ENCODE results near the gene NHS. TPM values are rescaled to one million over a fixed set of nuclear protein-coding genes. Genes with fewer than 3 reads are reported as not detected.

Gene NHS
- total RNA-seq, 1 experiment from 2014 or later = 2.2 TPM

DNA sequence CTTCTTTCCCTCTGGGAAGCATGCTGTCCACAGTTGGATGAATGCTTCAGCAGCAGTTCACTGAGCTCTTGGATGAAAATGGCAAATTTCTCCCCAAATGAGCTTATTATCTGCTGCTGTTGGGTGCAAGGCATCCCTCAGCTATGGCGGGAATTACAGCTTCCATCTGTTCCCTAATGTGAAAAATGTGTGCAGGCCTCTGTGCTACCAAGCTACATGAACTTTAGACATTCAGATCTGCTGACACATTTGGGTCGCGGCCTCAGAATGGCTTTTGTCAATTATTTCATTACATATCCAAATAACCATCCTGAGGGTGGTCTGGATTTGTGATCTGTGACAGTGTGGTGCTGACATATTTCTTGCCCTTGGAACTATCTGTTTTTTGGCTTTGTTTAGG, 242.8 kb downstream of the NHS start:
- H3K36me3 ChIP-seq (ENCODE audit: control insufficient read depth, insufficient read depth, low read length) = no peaks in the 10 kb centered on the region
- Mint-ChIP-seq H3K9me3 (ENCODE audit: unreplicated experiment) (no peaks in the 10 kb centered on the region), H3K4me1 (ENCODE audit: low read depth, unreplicated experiment) (peaks cover 13% of the 10 kb centered on the region), H3K36me3 (ENCODE audit: insufficient read depth, unreplicated experiment) (peaks cover 6% of the 10 kb centered on the region), H3K27ac (ENCODE audit: unreplicated experiment) (no peak overlapping the region), H3K4me3 (ENCODE audit: unreplicated experiment) (no peak overlapping the region), H3K27me3 (ENCODE audit: insufficient read depth, unreplicated experiment) (no peaks in the 10 kb centered on the region)
- no peak overlapping the region for H3K4me3 ChIP-seq (ENCODE audit: low read depth, low read length)
- H3K9me3 ChIP-seq = no peaks in the 10 kb centered on the region
- no peaks in the 10 kb centered on the region; the same call in 1 of the 2 replicates for H3K4me1 ChIP-seq
- CTCF ChIA-PET = no interaction called here
- TF ChIP-seq CTCF (IDR thresholded peaks at IDR 0.05; ENCODE audit: insufficient read depth in 1 of 2, low read depth in 1 of 2, low read length in 1 of 2, severe bottlenecking in 1 of 2, unreplicated experiment in 1 of 2) = no peak
- no peaks in the 10 kb centered on the region for H3K27me3 ChIP-seq (replicated peaks; ENCODE audit: control insufficient read depth, insufficient read depth, low read length)
- POLR2A ChIA-PET = no interaction called here
- intact Hi-C loops (cut with micrococcal nuclease; ENCODE audit: unreplicated experiment) = no loop called here
- BruUV-seq (replicated peaks) = no TSS peak
- DNase-seq = no peak

DNA sequence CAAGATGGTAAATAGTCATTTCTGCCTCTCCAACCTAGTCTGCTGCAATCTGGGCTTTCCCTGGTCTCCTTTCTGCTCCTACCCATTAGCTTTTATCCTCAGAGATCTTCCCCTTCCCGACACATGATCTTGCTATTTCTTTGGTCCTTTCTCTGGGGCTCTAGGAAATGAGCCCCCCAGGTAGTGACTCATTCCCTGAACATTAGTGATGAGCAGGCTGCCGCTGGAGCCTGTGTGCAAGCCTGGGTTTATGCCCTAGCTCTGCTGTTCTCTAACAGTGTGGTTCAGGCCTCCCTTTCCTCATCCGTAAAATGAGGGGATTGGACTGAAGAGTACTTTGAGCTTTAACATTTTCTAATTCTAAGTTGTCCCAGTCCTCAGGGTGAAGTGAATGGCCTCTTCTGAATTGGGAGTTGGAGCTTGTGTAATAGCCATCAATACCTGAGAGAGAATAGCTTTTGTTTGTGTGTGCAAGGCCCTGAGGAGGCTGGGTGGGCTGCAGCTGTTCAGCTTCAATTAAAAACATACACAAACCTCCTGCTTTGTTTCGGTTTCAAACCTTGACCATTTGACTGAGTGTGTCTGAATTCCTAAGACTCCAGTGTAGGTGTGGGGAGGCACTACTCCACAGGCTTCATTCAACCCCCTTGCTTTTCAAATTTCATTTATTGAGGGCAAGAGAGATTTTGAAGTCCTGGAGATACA, 246.7 kb downstream of the NHS start:
- ChIA-PET POLR2A (no interaction called here), CTCF (no interaction called here)
- H3K27me3 ChIP-seq (replicated peaks; ENCODE audit: control insufficient read depth, insufficient read depth, low read length) = no peaks in the 10 kb centered on the region
- no peak for DNase-seq
- H3K4me1 ChIP-seq = peaks cover 3% of the 10 kb centered on the region; the same call in 1 of the 2 replicates
- no peak for TF ChIP-seq CTCF (IDR thresholded peaks at IDR 0.05; ENCODE audit: insufficient read depth in 1 of 2, low read depth in 1 of 2, low read length in 1 of 2, severe bottlenecking in 1 of 2, unreplicated experiment in 1 of 2)
- H3K36me3 ChIP-seq (ENCODE audit: control insufficient read depth, insufficient read depth, low read length) = no peaks in the 10 kb centered on the region
- intact Hi-C loops (cut with micrococcal nuclease; ENCODE audit: unreplicated experiment) = no loop called here
- Mint-ChIP-seq H3K4me3 (ENCODE audit: unreplicated experiment) (no peak overlapping the region), H3K9me3 (ENCODE audit: unreplicated experiment) (no peaks in the 10 kb centered on the region), H3K27me3 (ENCODE audit: insufficient read depth, unreplicated experiment) (no peaks in the 10 kb centered on the region), H3K4me1 (ENCODE audit: low read depth, unreplicated experiment) (no peaks in the 10 kb centered on the region), H3K36me3 (ENCODE audit: insufficient read depth, unreplicated experiment) (no peaks in the 10 kb centered on the region), H3K27ac (ENCODE audit: unreplicated experiment) (no peak overlapping the region)
- BruUV-seq (replicated peaks) = no TSS peak
- H3K4me3 ChIP-seq (ENCODE audit: low read depth, low read length) = no peak overlapping the region
- H3K9me3 ChIP-seq = no peaks in the 10 kb centered on the region

DNA sequence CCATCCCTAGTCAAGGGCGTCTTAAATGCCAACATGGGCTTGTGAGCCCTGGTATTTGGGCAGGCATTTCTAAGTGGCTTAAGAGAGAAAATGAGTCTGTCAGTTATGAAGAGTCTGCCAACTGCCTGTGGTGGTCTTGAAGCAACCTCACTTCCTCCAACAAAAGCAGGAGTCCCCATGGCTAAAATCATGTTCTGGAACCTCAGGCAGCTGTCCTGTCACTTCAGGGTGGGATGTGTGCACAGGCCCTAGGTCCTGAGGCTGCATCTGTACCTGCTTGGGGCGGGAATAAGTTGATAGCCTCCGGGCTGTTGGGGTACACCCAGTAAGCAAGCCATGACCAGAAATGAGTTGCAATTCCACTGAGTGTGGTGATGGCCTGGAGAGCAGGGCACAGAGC, 247.3 kb downstream of the NHS start:
- no peak for DNase-seq
- H3K36me3 ChIP-seq (ENCODE audit: control insufficient read depth, insufficient read depth, low read length) = no peaks in the 10 kb centered on the region
- no peaks in the 10 kb centered on the region for H3K9me3 ChIP-seq
- H3K4me1 ChIP-seq = peaks cover 3% of the 10 kb centered on the region; the same call in 1 of the 2 replicates
- no TSS peak for BruUV-seq (replicated peaks)
- no peak overlapping the region for H3K4me3 ChIP-seq (ENCODE audit: low read depth, low read length)
- no peaks in the 10 kb centered on the region for H3K27me3 ChIP-seq (replicated peaks; ENCODE audit: control insufficient read depth, insufficient read depth, low read length)
- no peaks in the 10 kb centered on the region for H3K9me3 Mint-ChIP-seq (ENCODE audit: unreplicated experiment)
- intact Hi-C loops (cut with micrococcal nuclease; ENCODE audit: unreplicated experiment) = no loop called here
- no peaks in the 10 kb centered on the region for H3K4me1 Mint-ChIP-seq (ENCODE audit: low read depth, unreplicated experiment)
- POLR2A ChIA-PET = no interaction called here
- no peak for TF ChIP-seq CTCF (IDR thresholded peaks at IDR 0.05; ENCODE audit: insufficient read depth in 1 of 2, low read depth in 1 of 2, low read length in 1 of 2, severe bottlenecking in 1 of 2, unreplicated experiment in 1 of 2)
- CTCF ChIA-PET = no interaction called here
- H3K27me3 Mint-ChIP-seq (ENCODE audit: insufficient read depth, unreplicated experiment) = no peaks in the 10 kb centered on the region
- no peaks in the 10 kb centered on the region for H3K36me3 Mint-ChIP-seq (ENCODE audit: insufficient read depth, unreplicated experiment)
- H3K27ac Mint-ChIP-seq (ENCODE audit: unreplicated experiment) = no peak overlapping the region
- H3K4me3 Mint-ChIP-seq (ENCODE audit: unreplicated experiment) = no peak overlapping the region

All from Caco-2 (cell line).